HG03378 (cell line): Measurements from ENCODE around the gene IL17RE.

Source experiments
- ATAC-seq: cut with Tn5 transposase; IDR thresholded peaks from one replicate; pipeline ENCODE4 v1.9.1; 2021; ENCODE audit warnings: mild to moderate bottlenecking, moderate library complexity; ENCODE audit not compliant: unreplicated experiment

The IL17RE gene

DNA sequence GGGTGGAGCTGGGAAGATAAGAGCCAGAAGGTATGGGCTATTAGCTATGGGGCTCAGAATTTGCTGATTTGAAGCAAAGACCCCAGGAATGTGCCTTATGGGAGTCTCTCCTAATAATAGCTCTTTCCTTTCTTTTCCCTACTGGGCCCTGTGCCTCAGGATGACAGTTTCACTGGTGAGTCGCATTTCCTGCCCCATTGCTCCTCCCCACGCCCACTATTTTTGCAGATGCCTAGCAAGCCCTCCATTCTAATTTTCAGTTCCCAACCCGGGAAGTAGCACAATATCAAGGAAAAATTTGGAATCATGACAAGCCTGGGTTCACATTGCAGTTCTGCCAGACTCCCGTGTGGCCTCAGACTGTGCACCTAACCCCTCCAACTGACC is 583 bp downstream of the IL17RE start:
- ATAC-seq: no peak

DNA sequence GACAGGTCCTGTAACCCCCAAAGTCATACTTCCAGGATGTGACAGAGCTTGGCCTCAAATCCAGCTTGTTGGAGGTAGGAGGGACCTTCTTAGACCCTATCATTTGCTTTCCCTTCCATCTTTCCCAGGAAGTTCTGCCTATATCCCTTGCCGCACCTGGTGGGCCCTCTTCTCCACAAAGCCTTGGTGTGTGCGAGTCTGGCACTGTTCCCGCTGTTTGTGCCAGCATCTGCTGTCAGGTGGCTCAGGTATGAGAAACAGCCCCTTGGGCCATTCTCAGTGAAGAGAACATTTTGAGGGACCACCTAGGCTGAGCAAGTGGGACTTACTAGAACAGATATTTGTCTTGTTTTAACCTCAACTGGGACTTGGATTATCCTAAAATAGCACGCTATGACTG is 1.3 kb downstream of the IL17RE start:
- no peak for ATAC-seq

DNA sequence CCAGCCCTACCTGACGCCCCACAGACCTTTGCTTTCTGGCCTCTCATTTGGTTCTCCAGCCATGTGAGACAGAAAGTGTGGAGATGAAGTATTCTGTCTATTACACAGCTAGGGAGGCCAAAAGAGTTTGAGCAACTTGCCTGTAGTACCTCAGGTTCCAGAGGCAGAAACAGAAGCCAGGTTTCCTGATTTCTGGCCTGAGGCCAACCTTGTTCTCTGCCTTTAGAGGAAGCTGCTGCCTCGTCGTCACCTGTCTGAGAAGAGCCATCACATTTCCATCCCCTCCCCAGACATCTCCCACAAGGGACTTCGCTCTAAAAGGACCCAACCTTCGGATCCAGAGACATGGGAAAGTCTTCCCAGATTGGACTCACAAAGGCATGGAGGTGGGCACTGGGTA is 3.8 kb downstream of the IL17RE start:
- no peak for ATAC-seq

DNA sequence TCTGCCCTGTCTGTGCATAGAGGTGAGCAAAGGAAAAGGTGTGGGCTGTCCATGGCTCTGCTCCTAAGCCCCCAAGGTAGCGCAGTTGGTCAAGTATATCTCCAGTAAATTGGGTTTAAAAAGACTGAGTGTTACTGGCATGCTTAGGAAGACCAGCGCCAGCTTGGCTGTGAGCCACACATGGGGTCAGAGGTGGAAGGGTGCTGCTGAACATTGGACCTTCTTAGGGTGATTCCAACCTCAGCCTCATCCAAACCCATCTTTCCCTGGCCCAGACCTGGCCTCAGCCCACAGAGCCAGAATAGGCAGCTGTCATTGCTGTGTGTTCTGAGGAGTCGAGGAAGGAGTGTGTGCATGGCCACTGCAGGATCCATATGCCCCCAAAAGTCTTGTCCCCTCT is 5.6 kb downstream of the IL17RE start:
- ATAC-seq: no peak

DNA sequence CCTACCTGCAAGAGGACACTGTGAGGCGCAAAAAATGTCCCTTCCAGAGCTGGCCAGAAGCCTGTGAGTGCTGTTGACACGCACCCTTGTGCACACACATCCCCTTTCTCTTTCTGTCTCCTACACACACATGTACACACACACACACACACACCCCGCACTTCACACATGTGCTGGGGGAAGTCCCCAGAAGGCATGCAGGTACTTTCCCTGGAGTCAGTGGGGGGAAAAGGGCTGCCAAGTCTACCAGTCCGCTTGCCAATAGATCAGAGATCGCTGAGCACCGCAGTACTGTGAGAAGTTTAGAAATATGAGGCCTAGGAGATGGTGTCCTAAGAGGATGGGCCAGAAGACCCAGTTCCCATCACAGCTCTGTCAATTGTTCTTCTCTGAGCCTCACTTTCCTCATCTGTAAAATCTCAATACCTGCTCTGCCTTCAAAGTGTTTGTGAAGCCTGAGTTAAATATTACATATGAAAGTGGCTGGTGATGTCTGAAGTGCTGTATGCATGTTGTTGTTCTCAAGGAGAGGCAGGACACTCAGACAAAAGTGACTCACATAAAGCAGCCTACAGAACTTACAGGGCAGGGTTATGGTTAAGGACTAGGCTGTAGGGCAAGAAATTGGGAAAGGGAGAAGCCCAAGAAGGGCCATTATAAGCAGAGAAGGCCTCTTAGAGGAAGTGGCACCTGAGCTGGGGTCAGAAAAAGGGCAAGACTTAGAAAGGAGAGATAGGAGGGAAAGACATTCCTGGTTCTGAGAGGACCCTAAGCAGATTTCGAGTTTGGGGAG is 6.8 kb downstream of the IL17RE start:
- ATAC-seq: no peak

DNA sequence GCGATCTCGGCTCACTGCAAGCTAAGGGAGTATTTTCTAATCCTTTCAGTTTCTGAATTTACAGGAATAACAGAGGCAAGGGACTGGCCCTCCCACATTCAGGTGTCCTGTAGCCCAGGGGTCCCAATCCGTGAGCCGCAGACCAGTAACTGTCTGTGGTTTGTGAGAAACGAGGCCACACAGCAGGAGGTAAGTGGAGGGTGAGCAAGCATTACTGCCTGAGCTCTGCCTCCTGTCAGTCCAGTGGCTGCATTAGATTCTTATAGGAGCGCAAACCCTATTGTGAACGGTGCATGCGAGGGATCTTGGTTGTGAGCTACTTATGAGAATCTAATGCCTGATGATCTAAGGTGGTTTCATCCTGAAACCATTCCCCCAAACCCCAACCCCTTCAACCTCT is 9.2 kb downstream of the IL17RE start:
- ATAC-seq: no peak

DNA sequence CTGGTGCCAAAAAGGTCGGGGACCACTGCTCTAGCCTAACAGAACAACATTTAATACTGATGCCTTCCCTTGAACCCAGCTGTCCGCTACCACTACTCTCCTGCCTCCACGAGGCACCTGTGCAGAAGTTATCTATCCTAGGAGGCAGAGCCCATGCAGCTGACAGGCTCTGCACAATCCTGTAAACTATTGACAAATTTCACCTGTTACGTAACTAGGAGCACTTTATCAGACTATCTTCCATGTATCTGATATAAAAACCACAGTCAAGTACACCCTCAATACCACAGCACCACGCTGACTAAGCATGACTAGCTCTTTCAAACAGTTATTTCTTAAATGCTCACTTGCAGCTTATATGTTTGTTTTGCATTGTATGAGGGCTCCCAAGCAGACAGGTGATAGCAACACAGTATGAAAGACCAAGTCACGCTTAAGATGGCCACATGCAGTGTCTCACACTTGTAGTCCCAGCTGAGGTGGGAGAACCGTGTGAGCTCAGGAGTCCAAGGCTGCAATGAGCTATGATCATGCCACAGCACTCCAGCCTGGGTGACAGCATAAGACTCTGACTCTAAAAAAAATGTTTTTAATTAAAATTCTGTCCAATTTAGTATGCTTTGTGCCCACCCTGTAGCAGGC is 9.8 kb downstream of the IL17RE start:
- no peak for ATAC-seq

DNA sequence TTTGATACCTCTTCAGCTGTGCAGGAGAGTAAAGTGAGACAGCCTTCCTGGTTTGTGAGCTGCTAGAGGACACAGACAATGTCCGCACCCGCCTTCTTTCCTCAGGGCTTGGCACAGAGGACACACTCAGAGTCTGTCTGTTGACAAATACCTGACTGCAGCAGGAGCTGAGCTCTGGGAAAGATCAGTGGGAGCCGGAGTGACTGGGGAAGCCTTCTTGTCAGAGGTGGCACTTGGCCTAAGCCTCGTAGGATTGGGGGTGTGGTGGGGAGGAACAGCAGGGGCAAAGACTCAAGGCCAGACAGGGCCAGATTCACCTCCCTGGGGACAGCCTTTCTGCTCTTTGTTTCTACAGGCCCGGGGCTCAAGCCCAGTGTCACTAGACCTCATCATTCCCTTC is 11.0 kb downstream of the IL17RE start:
- ATAC-seq: no peak

DNA sequence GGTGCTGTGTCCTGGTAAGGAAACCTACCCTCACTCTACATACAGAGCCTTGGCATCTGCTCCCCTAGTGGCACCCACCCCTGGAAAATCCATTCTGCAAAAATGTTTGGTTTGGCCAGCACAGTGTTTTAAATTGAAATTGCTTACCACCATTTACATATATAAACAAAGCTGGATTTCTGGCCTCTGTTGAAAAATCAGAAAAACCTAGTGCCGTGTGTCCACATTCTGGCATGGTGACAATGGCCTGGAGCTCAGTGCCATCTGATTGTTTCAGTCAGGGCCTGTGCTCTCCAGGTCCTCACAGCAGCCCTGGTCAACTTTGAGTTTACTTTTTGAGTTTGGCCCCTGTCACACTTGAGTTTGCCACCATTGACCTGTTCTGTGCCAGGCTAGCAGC is 11.4 kb downstream of the IL17RE start:
- no peak for ATAC-seq

DNA sequence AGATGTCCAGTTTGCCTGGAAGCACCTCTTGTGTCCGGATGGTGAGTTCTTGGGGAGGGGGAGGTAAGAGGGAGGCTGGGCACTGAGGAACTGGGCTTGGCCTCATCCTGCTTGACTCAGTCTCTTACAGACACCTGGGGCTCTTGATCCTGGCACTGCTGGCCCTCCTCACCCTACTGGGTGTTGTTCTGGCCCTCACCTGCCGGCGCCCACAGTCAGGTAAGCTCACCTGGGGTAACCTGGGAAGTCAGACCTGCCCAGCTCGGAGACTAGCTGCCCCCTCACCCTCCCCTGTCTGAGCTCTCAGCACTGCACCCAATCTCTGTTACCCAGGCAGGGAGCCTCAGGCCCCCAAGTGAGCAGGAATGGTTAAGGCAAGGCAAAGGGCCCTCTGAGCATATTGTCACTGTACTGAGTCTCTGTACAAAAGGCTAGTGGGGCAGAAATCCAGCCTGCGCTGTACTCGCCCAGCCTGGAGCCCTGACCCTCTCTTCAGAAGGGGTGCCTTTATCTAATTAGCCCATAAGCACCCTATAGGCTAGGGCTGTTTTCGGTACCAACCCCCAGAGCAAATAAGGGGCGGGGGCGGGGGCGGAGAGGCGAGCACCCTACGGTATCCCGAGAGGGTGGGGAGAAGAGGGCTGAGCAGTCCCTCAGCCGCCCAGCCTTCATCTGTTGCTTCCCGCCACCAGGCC is 12.1 kb downstream of the IL17RE start:
- no peak for ATAC-seq

DNA sequence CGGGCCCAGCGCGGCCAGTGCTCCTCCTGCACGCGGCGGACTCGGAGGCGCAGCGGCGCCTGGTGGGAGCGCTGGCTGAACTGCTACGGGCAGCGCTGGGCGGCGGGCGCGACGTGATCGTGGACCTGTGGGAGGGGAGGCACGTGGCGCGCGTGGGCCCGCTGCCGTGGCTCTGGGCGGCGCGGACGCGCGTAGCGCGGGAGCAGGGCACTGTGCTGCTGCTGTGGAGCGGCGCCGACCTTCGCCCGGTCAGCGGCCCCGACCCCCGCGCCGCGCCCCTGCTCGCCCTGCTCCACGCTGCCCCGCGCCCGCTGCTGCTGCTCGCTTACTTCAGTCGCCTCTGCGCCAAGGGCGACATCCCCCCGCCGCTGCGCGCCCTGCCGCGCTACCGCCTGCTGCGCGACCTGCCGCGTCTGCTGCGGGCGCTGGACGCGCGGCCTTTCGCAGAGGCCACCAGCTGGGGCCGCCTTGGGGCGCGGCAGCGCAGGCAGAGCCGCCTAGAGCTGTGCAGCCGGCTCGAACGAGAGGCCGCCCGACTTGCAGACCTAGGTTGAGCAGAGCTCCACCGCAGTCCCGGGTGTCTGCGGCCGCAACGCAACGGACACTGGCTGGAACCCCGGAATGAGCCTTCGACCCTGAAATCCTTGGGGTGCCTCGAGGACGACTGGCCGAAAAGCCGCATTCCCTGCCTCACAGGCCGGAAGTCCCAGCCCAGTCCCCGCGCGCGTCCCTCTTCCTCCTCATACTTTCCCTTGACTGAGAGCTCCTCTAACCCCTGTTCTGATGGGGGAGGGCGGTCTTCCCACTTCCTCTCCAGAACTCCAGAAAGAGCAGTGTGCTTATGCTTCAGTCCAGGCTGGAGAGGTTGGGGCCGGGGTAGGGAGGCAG is 12.8 kb downstream of the IL17RE start:
- ATAC-seq: no peak

DNA sequence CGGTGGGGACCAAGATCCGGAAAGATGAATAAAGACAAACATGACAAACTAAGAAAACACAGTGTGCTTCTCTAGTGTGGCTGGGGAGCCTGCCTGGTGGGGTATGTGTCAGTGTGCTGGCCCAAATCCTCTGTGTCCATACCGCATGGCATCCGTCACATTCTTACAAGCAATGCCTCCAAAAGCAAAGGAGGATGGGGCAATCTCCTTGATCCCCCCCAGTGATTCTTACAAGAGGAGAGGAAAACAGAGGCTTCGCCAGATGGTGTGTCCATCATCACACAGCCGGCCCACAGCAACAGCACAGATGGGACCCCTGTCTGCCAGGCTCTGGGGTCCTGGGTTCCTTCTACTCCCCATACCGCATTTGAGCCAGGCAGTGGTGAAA is 13.7 kb downstream of the IL17RE start:
- ATAC-seq: no peak

DNA sequence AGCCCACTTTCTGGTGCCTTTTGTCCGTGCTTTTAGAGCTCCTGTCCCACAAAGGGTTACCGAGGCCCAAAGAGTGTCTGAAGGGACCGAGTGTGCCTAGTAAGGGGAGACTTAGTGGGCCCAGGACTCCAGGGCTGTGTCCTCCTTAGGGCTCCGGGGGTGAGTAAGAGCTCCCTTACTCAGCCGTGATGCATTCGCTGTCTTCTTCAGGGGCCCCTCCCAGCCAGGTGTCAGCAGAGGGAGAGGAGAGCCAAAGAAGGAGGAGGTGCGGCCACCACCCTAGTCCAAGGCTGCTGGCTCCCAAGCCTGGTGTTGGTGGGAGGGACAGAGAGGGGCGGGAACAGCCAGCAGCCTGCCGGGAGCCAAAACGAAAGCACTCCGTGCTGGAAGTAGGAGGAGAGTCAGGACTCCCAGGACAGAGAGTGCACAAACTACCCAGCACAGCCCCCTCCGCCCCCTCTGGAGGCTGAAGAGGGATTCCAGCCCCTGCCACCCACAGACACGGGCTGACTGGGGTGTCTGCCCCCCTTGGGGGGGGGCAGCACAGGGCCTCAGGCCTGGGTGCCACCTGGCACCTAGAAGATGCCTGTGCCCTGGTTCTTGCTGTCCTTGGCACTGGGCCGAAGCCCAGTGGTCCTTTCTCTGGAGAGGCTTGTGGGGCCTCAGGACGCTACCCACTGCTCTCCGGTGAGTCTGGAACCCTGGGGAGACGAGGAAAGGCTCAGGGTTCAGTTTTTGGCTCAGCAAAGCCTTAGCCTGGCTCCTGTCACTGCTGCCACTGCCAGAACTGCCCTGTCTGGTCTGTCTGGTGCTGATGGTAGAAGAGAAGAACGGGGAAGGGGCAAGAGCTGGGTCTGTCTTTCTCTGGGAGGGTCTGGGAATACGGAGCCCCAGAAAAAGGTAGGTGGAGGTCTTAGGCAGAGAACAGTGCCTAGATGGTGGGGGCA is 14.4 kb downstream of the IL17RE start, which contains the start of gene IL17RC:
Gene IL17RC (plus strand): TSS at position 365 of the 947 bp plus-strand sequence. CDS start 218 bp downstream, at position 583.
- no peak for ATAC-seq

DNA sequence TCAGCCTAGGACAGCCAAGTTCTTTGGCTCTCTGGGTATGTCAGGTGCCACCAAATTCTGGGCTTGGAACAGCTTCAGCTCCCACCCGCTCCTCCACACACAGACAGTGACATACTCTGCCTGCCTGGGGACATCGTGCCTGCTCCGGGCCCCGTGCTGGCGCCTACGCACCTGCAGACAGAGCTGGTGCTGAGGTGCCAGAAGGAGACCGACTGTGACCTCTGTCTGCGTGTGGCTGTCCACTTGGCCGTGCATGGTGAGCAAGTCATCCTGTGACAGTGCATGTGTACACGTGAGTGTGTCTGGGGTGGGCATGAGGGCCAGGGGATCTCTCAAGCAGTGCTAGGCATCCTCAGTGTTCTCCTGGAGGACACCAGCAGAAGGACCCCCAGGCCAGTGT is 15.2 kb downstream of the IL17RE start:
- no peak for ATAC-seq

DNA sequence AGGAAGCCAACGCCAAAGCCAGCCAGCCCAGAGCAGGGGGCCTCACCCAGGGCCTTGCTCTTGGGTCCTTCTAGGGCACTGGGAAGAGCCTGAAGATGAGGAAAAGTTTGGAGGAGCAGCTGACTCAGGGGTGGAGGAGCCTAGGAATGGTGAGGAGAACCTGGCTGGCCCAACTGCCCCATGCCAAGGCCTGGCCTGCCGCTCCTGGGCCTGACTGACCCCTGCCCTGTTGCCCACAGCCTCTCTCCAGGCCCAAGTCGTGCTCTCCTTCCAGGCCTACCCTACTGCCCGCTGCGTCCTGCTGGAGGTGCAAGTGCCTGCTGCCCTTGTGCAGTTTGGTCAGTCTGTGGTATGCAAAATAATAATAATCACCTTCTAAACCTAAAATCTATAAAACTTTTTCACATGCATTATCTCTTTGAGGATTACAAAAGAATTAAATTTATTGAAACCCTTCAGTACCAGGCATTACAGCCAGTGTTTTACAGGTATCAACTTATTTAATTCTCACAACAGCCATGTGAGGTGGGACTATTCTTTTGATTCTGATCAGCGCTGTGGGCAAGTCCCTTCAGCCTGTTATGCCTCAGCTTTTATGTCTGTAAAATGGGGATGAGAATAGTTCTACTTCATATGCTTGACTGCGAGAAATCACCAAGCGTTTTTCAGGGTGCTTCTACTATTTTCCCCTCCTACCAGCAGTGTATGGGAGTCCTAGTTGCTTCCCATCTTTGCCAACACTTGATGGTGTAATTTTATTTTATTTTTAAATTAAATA is 15.8 kb downstream of the IL17RE start:
- ATAC-seq: no peak

DNA sequence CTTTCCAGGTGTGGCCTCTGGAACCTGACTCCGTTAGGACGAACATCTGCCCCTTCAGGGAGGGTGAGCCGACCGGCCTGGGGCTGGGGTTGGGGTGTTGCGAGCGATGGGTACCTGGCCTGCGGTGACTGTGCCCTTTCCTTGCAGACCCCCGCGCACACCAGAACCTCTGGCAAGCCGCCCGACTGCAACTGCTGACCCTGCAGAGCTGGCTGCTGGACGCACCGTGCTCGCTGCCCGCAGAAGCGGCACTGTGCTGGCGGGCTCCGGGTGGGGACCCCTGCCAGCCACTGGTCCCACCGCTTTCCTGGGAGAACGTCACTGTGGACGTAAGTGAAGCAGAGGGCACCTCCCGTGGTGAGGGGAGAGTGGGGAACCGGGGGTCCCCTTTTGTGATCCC is 25.5 kb downstream of the IL17RE start:
- no peak for ATAC-seq

DNA sequence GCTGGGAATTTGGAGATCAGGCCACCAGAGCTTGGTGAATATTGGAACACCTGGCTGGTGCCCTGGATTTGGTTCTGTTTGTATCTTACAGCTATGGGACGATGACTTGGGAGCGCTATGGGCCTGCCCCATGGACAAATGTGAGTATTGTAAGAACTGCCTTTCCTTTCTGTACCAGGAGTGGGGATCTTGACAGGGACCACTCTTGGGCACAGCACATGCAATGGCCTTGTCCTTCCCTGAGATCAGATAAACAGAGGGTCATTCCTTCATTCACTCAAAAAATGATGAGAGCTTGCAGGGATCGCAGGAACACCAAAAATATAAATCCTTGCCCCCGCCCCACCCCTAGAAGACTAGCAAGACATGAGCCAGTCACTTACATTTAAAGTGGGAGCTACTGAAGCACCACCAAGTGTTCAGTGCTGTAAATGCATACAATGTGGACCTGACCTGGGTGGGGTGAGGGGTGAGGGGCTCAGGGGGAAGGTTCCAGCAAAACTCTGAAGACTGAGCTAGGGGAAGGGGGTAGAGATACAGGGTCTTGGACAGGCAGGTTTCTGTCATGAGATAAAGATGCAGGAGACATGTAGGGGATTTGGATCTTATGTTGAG is 28.3 kb downstream of the IL17RE start:
- no peak for ATAC-seq

DNA sequence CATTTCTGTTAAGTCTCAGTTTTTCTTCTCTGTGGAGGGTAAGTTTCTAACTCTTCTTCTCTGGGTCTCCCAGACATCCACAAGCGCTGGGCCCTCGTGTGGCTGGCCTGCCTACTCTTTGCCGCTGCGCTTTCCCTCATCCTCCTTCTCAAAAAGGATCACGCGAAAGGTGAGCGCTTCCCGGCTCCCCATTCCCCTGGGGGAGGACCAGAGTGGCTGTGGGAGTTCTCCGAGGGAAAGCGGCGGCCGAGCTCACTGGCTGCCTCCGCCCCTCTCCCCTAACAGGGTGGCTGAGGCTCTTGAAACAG is 29.8 kb downstream of the IL17RE start:
- ATAC-seq: no peak
